GM23338 (cell line): Measurements from ENCODE around the gene XPOT.

Experiments used
- CTCF ChIP-seq, 2 experiments: fragments of 200-600 bp in 1 of 2; sonication (generic) in 1 of 2; conservative IDR thresholded peaks; 2 replicates each; pipeline versions ENCODE4 v1.5.1 to v1.6.1; 2016 to 2017; ENCODE audit warnings: antibody characterized with exemption in 2 of 2, low read depth in 2 of 2, mild to moderate bottlenecking in 2 of 2, moderate library complexity in 1 of 2
- ETS1 ChIP-seq: IDR thresholded peaks from 2 replicates; pipeline ENCODE4 v1.6.1; 2016; ENCODE audit warnings: antibody characterized with exemption
- EZH2 ChIP-seq: fragments of 200-600 bp; sonication (generic); IDR thresholded peaks from one replicate; pipeline ENCODE4 v1.8.0; 2017; ENCODE audit warnings: antibody characterized with exemption, mild to moderate bottlenecking, low read depth; ENCODE audit not compliant: unreplicated experiment
- EZH2phosphoT487 ChIP-seq: fragments of 200-600 bp; sonication (generic); IDR thresholded peaks from one replicate; pipeline ENCODE4 v1.8.1; 2018; ENCODE audit warnings: antibody characterized with exemption; ENCODE audit not compliant: unreplicated experiment

DNA sequence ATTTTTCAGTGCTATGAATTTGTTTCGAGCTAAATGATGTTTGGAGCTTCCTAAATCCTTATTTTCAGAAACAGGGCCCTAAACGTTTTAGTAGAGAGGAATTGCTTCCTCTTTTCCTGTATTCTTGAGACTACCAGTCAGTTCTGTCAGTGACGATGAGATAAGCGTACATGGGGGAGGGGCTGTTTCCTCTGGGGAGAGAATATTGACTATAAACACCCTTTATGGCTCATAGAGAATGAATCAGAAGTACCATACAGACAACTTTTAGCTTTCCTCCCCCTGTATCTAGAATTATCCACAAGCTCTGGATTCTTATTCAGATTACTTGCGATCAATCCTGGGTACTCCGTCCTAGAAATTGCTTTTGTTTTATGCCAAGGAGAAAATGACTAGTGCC is 52.8 kb downstream of the XPOT start:
- TF ChIP-seq CTCF (conservative IDR thresholded peaks at IDR 0.05; ENCODE audit: low read depth in 2 of 2) = no peak
- no peak for TF ChIP-seq EZH2phosphoT487
- TF ChIP-seq ETS1 = no peak
- TF ChIP-seq EZH2 = no peak
